Retina (tissue), 1 donor: ENCODE measurements around the gene PRKCZ.
A peak's percentile ranks its signal among the peaks of the same experiment; 100 is the strongest.
"Not testable (repeated sequence)": the region's sequence is repeated elsewhere in the genome, so short reads cannot be mapped to it uniquely, and the experiment has no call there.

Experiments
- DNase-seq: peaks from one replicate; pipeline ENCODE4 v3.0.0-alpha.2; 2016

PRKCZ gene

GRCh38 chr1:2090216-2090890 lies 40.1 kb downstream of the PRKCZ start:
- no peak for DNase-seq

GRCh38 chr1:2091611-2092604 lies 41.7 kb downstream of the PRKCZ start:
- DNase-seq: peak; percentile 69

GRCh38 chr1:2093055-2093454 lies 42.8 kb downstream of the PRKCZ start:
- no peak for DNase-seq

GRCh38 chr1:2093636-2094035 lies 43.4 kb downstream of the PRKCZ start:
- no peak for DNase-seq

GRCh38 chr1:2094269-2095158 lies 44.3 kb downstream of the PRKCZ start:
- not testable (repeated sequence) for DNase-seq

- DNase-seq: no peak
Observed at GRCh38 chr1:2095394-2095793, 45.2 kb downstream of the PRKCZ start.

GRCh38 chr1:2095981-2096736 lies 45.9 kb downstream of the PRKCZ start:
- DNase-seq: peak; percentile 49

GRCh38 chr1:2097386-2098300 lies 47.4 kb downstream of the PRKCZ start:
- DNase-seq: no peak

- no peak for DNase-seq
Observed at GRCh38 chr1:2098301-2098698, 48.1 kb downstream of the PRKCZ start.

GRCh38 chr1:2098839-2099785 lies 48.9 kb downstream of the PRKCZ start:
- peak; percentile 25 for DNase-seq

- DNase-seq: peak; percentile 46
Observed at GRCh38 chr1:2099886-2100779, 49.9 kb downstream of the PRKCZ start.

GRCh38 chr1:2100780-2101108 lies 50.5 kb downstream of the PRKCZ start:
- DNase-seq: no peak

- no peak for DNase-seq
Observed at GRCh38 chr1:2101531-2101930, 51.3 kb downstream of the PRKCZ start.

GRCh38 chr1:2101946-2102345 lies 51.7 kb downstream of the PRKCZ start:
- no peak for DNase-seq

GRCh38 chr1:2102753-2103152 lies 52.5 kb downstream of the PRKCZ start:
- no peak for DNase-seq

- DNase-seq: peak; percentile 55
Observed at GRCh38 chr1:2103266-2103900, 53.2 kb downstream of the PRKCZ start.

GRCh38 chr1:2103901-2104590 lies 53.8 kb downstream of the PRKCZ start:
- DNase-seq: no peak
